Kidney (tissue), 22 donors: ENCODE data around the gene CAMK1G. TPM values are rescaled to one million over a fixed set of nuclear protein-coding genes. Genes with fewer than 3 reads are reported as not detected.

Experiments used
- DNase-seq, 5 donors: peaks; one replicate each; pipeline ENCODE4 v3.0.0-alpha.2; 2013 to 2020
- FAIRE-seq: peaks from 2 replicates; lab custom pipeline; 2012; peaks lifted over from hg19 to GRCh38; lab: Jason Lieb, UNC
- H3K27ac ChIP-seq, 2 donors: one replicate each; pipeline ENCODE4 v1.7.0; 2013; ENCODE audit warnings: low read depth in 2 of 2, low read length in 2 of 2, inconsistent platforms in 1 of 2
- H3K27me3 ChIP-seq: one replicate; pipeline ENCODE4 v1.7.1; 2013; ENCODE audit warnings: low read length, inconsistent platforms; ENCODE audit not compliant: control insufficient read depth, insufficient read depth
- H3K36me3 ChIP-seq, 3 donors: one replicate each; pipeline versions ENCODE4 v1.7.0 to v1.7.1; 2013; ENCODE audit warnings: low read length in 3 of 3, control low read depth in 1 of 3, inconsistent platforms in 1 of 3; ENCODE audit not compliant: insufficient read depth in 3 of 3, control insufficient read depth in 2 of 3
- H3K4me1 ChIP-seq, 3 donors: one replicate each; pipeline versions ENCODE4 v1.7.0 to v1.7.1; 2013; ENCODE audit warnings: low read length in 3 of 3, inconsistent platforms in 1 of 3, low read depth in 1 of 3; ENCODE audit not compliant: control insufficient read depth in 2 of 3, insufficient read depth in 2 of 3
- H3K4me3 ChIP-seq, 3 donors: one replicate each; pipeline versions ENCODE4 v1.7.0 to v1.8.1; 2013; ENCODE audit warnings: low read length in 3 of 3, control low read depth in 1 of 3, inconsistent platforms in 1 of 3
- H3K9ac ChIP-seq, 3 donors: one replicate each; pipeline versions ENCODE4 v1.7.0 to v1.7.1; 2013; ENCODE audit warnings: low read length in 3 of 3, control low read depth in 1 of 3, inconsistent platforms in 1 of 3
- H3K9me3 ChIP-seq, 3 donors: one replicate each; pipeline versions ENCODE4 v1.7.0 to v1.7.1; 2013; ENCODE audit warnings: low read length in 3 of 3, control low read depth in 1 of 3, inconsistent platforms in 1 of 3; ENCODE audit not compliant: control insufficient read depth in 2 of 3, insufficient read depth in 1 of 3
- intact Hi-C: fragments of 100-400 bp; cut with DNase I; formaldehyde crosslinking; loops from one replicate; pipeline ENCODE4 v1.11.1; 2022
- long read RNA-seq, 10 donors: library from polyadenylated mRNA in 1 of 10; unstranded in 1 of 10; transcript quantifications; one replicate each; pipeline ENCODE4 v2.0.0 and lab custom pipeline, GENCODE V29; 2021 to 2026
- polyA plus RNA-seq: library from polyadenylated mRNA; stranded (reverse); fragments of 350-450 nt; fragmentation: Illumina TruSeq; extraction: RNeasy Lipid Tissue Mini Kit (QIAGEN cat#74804); gene quantifications from one replicate; pipeline ENCODE4 v1.2.3, GENCODE V29; 2014; ENCODE audit warnings: low read depth, low replicate concordance; ENCODE audit not compliant: insufficient read depth
- total RNA-seq: library from RNA; stranded (reverse); fragmentation: NEBNext Ultra II Directional; extraction: Animal tissue kit (Norgen Biotek cat#: 25700); gene quantifications from one replicate; pipeline ENCODE4 v1.2.1, GENCODE V29; 2021
- TF ChIP-seq, protein P1 (sequence below): IDR thresholded peaks from 3 replicates; pipeline ENCODE4 v1.5.1; 2012; ENCODE audit warnings: mild to moderate bottlenecking, moderate library complexity, borderline replicate concordance; ENCODE audit not compliant: insufficient read depth; ENCODE audit errors: extremely low read depth
- donor health status: control.
- donor health status: control.
- donor health status: control.
- donor health status: control.
- donor health status: control.
- donor health status: DM: yes; HTN: yes; CAD: no.
- donor health status: Normal renal cell carcinoma (clear cell type).

The CAMK1G gene
- total RNA-seq: 1.4 TPM
- 5.5 TPM for polyA plus RNA-seq
- long read RNA-seq, donor 1: 0 reads
- long read RNA-seq, donor 2, partial matches to known transcripts: 0 of 1 reads
- long read RNA-seq, donor 2, other reads (novel, unspliced or antisense): 0 of 1 reads
- long read RNA-seq, donor 3, partial matches to known transcripts: 0 of 1 reads
- long read RNA-seq, donor 3, other reads (novel, unspliced or antisense): 0 of 1 reads
- long read RNA-seq, donor 4, partial matches to known transcripts: 0 of 4 reads
- long read RNA-seq, donor 4, other reads (novel, unspliced or antisense): 0 of 4 reads
- long read RNA-seq, donor 5: 0 reads
- long read RNA-seq, donor 6: 0 reads
- long read RNA-seq, donor 7, partial matches to known transcripts: 1 of 1 reads
- long read RNA-seq, donor 7, other reads (novel, unspliced or antisense): 0 of 1 reads
- long read RNA-seq, donor 8, partial matches to known transcripts: 0 of 1 reads
- long read RNA-seq, donor 8, other reads (novel, unspliced or antisense): 0 of 1 reads
- long read RNA-seq, donor 9: 0 reads
- long read RNA-seq, donor 10, partial matches to known transcripts: 0 of 1 reads
- long read RNA-seq, donor 10, other reads (novel, unspliced or antisense): 0 of 1 reads

DNA sequence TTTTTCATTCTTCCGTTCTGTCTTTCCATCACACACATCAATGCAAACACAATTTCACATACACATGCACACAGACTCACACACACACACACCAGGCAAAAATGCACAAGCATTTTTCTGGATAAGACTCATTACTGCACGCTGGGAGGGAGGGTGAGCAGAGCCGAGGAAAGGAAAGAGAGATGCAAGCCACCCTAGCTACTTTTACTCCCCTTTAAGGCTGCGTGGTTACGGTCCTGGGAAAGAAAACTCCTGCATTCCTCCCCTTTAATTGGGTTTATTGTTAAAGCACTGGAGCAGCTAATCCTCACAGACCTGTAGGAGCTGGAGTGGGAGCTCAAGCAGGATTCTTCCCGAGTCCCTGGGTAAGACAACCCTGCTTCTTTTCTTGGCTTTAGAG, at the start of gene CAMK1G:
Gene CAMK1G (plus strand): TSS at position 307 of the 400 bp plus-strand sequence. CDS start 11,270 bp downstream, outside the sequence.
- H3K9me3 ChIP-seq: no peaks in the 10 kb centered on the region
- FAIRE-seq: no peak
- intact Hi-C loops: no loop called here
- H3K9ac ChIP-seq: peak within 1 kb of the TSS; percentile 1 to 38 (median 37)
- peak within 1 kb of the TSS; percentile 56 to 64 (median 59) for H3K4me3 ChIP-seq
- DNase-seq: peak in 4 of 5 donors; percentile 72 to 93 (median 88)
- TF ChIP-seq, protein P1, sequence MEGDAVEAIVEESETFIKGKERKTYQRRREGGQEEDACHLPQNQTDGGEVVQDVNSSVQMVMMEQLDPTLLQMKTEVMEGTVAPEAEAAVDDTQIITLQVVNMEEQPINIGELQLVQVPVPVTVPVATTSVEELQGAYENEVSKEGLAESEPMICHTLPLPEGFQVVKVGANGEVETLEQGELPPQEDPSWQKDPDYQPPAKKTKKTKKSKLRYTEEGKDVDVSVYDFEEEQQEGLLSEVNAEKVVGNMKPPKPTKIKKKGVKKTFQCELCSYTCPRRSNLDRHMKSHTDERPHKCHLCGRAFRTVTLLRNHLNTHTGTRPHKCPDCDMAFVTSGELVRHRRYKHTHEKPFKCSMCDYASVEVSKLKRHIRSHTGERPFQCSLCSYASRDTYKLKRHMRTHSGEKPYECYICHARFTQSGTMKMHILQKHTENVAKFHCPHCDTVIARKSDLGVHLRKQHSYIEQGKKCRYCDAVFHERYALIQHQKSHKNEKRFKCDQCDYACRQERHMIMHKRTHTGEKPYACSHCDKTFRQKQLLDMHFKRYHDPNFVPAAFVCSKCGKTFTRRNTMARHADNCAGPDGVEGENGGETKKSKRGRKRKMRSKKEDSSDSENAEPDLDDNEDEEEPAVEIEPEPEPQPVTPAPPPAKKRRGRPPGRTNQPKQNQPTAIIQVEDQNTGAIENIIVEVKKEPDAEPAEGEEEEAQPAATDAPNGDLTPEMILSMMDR: no peak
- H3K27ac ChIP-seq: no peak within 1 kb of the TSS
- H3K27me3 ChIP-seq: no peaks in the 10 kb centered on the region
- no peaks in the 10 kb centered on the region for H3K36me3 ChIP-seq
- peaks cover 0 to 14% (median 6%) of the 10 kb centered on the region in 3 donors for H3K4me1 ChIP-seq

DNA sequence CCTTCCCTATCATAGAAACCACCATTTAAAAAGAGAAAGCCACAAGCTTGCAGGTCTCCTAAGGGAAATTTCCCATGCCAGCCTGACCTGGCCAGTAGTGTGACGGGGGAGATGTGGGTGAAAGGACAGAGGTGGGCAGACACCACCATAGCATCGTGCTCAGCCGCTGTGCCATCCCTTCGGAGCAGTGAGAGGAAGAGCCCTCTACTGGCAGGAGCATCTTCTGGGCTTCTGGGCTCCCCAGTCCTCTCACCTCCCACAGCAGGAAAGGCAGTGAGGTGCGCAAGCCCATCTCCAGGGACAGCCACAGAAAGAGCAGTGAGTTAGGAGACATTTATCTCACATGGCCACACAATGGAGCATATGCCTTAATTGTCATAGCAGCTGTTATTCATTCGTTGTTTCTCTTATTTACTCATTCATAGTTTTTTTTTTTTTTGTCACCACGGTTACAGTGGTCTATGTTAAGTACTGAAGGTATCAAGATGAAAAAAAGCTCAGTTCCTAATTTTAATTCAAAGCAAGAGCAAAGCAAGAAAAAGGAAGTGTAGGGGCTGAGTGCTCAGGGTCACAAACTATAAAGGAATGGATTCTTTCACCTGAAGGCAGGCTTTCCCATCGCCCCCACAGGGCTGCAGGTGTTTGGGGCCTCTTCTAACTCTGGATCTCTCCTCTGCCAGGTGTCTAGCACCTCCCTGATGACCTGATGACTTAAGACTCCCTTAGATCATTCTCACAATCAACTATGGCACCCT, 48.8 kb upstream of the CAMK1G start:
- Histone ChIP-seq H3K36me3 (no peaks in the 10 kb centered on the region), H3K9me3 (no peaks in the 10 kb centered on the region), H3K9ac (no peak overlapping the region), H3K27ac (no peak overlapping the region), H3K4me3 (no peak overlapping the region), H3K27me3 (no peaks in the 10 kb centered on the region), H3K4me1 (no peaks in the 10 kb centered on the region)
- no peak for FAIRE-seq
- intact Hi-C loops: no loop called here
- TF ChIP-seq, protein P1: no peak
- no peak for DNase-seq

DNA sequence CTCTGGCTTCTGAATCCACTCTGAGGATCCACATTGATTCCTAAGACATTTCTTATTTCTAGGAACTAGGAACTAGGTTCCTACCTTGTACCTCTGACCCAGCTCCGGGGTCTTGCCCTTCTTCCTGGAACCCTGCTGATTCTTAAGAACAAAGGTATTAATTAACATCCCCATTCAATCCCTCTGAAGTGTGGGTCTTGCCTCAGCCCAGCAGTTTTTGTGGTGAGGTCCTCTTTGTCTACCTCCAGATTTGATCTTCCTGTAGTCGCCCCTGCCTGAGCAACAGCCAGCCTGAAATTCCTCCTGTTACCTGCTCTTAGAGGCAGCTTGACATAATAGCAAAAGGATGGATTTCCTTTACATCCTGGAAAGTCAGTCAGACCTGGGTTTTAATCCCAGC, 46.7 kb upstream of the CAMK1G start:
- TF ChIP-seq, protein P1: no peak
- Histone ChIP-seq H3K4me3 (no peak overlapping the region), H3K27ac (no peak overlapping the region), H3K36me3 (no peaks in the 10 kb centered on the region), H3K9me3 (no peaks in the 10 kb centered on the region), H3K4me1 (no peaks in the 10 kb centered on the region), H3K27me3 (no peaks in the 10 kb centered on the region), H3K9ac (no peak overlapping the region)
- intact Hi-C loops: no loop called here
- FAIRE-seq: no peak
- no peak for DNase-seq
